ENCODE data around the gene SERTAD1.

DNA sequence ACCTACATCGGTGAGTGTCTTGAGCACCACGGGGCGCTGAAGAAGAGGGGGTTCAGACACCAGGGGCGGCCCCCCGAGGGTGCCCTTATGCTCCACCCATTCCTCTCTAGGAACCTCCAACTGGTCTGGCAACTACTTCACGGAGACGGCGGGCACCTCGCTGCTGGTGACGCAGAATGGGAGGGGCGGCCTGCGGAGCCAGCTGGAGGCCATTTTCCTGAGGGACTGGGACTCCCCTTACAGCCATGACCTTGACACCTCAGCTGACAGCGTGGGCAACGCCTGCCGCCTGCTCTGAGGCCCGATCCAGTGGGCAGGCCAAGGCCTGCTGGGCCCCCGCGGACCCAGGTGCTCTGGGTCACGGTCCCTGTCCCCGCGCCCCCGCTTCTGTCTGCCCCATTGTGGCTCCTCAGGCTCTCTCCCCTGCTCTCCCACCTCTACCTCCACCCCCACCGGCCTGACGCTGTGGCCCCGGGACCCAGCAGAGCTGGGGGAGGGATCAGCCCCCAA lies 47.9 kb downstream of the SERTAD1 start:
- TF ChIP-seq, protein P1, sequence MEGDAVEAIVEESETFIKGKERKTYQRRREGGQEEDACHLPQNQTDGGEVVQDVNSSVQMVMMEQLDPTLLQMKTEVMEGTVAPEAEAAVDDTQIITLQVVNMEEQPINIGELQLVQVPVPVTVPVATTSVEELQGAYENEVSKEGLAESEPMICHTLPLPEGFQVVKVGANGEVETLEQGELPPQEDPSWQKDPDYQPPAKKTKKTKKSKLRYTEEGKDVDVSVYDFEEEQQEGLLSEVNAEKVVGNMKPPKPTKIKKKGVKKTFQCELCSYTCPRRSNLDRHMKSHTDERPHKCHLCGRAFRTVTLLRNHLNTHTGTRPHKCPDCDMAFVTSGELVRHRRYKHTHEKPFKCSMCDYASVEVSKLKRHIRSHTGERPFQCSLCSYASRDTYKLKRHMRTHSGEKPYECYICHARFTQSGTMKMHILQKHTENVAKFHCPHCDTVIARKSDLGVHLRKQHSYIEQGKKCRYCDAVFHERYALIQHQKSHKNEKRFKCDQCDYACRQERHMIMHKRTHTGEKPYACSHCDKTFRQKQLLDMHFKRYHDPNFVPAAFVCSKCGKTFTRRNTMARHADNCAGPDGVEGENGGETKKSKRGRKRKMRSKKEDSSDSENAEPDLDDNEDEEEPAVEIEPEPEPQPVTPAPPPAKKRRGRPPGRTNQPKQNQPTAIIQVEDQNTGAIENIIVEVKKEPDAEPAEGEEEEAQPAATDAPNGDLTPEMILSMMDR (IDR thresholded peaks at IDR 0.05), result no peak
- no peak for TF ChIP-seq POLR2A (IDR thresholded peaks at IDR 0.05)
